ENCODE data around the gene RRP36. TPM values are rescaled to one million over a fixed set of nuclear protein-coding genes. Genes with fewer than 3 reads are reported as not detected.

RRP36 gene
- polyA plus RNA-seq, 1 of the 3 experiments (the other 2 are of a cell fraction): 60.5 TPM

- TF ChIP-seq FOXM1 (IDR thresholded peaks at IDR 0.05; ENCODE audit: low read depth) (no peak), NFIC (IDR thresholded peaks at IDR 0.05; ENCODE audit: borderline replicate concordance) (no peak), PBX3 (IDR thresholded peaks at IDR 0.05) (no peak), TCF12 (IDR thresholded peaks at IDR 0.05) (no peak), TEAD4 (IDR thresholded peaks at IDR 0.05; ENCODE audit: borderline replicate concordance, insufficient read depth) (no peak), ELF1 (IDR thresholded peaks at IDR 0.05) (peak; percentile 53), REST (IDR thresholded peaks at IDR 0.05; ENCODE audit: low read depth, low read length) (no peak), CHD2 (IDR thresholded peaks at IDR 0.05; ENCODE audit: low read length, partially characterized antibody) (no peak)
These were observed 55.3 kb downstream of the RRP36 start (continued) for GRCh38 chr6:43076464-43077332.

DNA sequence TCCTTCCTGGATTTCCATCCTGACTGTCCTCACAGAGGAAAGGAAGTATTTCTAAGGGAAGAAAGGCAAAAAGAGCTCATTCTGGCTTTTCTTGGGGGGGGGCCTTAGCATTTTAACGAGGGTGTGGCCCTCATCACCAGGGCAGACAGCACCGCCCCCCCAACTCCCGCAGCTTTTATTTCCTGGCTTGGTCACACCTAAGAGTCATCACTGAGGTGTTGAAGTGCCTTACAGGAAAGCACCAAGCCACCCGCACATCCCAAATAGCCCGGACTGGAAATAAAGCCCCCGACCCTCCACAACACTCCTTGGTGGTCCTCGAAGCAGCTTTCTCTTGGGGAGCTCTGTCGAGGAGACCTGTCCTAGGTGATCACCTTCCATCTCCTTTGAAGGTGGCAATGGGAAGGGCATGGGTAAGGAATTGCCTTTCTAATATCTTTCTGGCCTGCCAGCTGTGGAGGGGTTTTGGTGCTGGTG, 55.9 kb downstream of the RRP36 start:
- ChIA-PET POLR2A (interaction anchor here (0.9 to 2.6 kb wide), 8 partner anchors 10 to 66 kb away, joined by 4 to 21 read pairs (median 5); partner anchors contain the start of genes KLC4, MRPL2 and RRP36), CTCF (interaction anchor here (1.2 to 4.4 kb wide), 9 partner anchors 17 to 176 kb away, joined by 4 to 29 read pairs (median 8); partner anchors contain the start of genes KLC4 and MRPL2)
- peak overlapping the region; percentile 76; the same call in 1 of the 2 replicates for H2AFZ ChIP-seq (ENCODE audit: low read depth)
- H3K27ac ChIP-seq (ENCODE audit: low read depth in 2 of 2, low read length in 1 of 2): peak overlapping the region; percentile 71 to 86; a peak in 3 of 4 replicates
- H3K4me1 ChIP-seq (ENCODE audit: control insufficient read depth in 1 of 2, insufficient read depth in 2 of 2, low read depth in 1 of 2, low read length in 1 of 2): peaks cover 14 to 23% of the 10 kb centered on the region in 2 experiments; a peak in 2 of 4 replicates
- no peaks in the 10 kb centered on the region for H3K9me3 ChIP-seq
- H3F3A ChIP-seq (replicated peaks; ENCODE audit: insufficient read depth): no peaks in the 10 kb centered on the region
- H4K20me1 ChIP-seq (ENCODE audit: insufficient read depth): peaks cover 30% of the 10 kb centered on the region; the same call in 1 of the 2 replicates
- TF ChIP-seq, protein P1, sequence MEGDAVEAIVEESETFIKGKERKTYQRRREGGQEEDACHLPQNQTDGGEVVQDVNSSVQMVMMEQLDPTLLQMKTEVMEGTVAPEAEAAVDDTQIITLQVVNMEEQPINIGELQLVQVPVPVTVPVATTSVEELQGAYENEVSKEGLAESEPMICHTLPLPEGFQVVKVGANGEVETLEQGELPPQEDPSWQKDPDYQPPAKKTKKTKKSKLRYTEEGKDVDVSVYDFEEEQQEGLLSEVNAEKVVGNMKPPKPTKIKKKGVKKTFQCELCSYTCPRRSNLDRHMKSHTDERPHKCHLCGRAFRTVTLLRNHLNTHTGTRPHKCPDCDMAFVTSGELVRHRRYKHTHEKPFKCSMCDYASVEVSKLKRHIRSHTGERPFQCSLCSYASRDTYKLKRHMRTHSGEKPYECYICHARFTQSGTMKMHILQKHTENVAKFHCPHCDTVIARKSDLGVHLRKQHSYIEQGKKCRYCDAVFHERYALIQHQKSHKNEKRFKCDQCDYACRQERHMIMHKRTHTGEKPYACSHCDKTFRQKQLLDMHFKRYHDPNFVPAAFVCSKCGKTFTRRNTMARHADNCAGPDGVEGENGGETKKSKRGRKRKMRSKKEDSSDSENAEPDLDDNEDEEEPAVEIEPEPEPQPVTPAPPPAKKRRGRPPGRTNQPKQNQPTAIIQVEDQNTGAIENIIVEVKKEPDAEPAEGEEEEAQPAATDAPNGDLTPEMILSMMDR (IDR thresholded peaks at IDR 0.05): no peak
- TF ChIP-seq FOXM1 (IDR thresholded peaks at IDR 0.05; ENCODE audit: low read depth) (no peak), RAD21 (IDR thresholded peaks at IDR 0.05; ENCODE audit: low read length) (no peak), PBX3 (IDR thresholded peaks at IDR 0.05) (no peak), TEAD4 (IDR thresholded peaks at IDR 0.05; ENCODE audit: borderline replicate concordance, insufficient read depth) (no peak), POLR2AphosphoS5 (IDR thresholded peaks at IDR 0.05; ENCODE audit: low read depth, low read length) (no peak), RFX5 (IDR thresholded peaks at IDR 0.05; ENCODE audit: low read length) (no peak), MEF2A (IDR thresholded peaks at IDR 0.05; ENCODE audit: borderline replicate concordance, low read depth) (no peak), SIN3A (IDR thresholded peaks at IDR 0.05; ENCODE audit: borderline replicate concordance, low read depth, low read length) (no peak), USF2 (IDR thresholded peaks at IDR 0.05; ENCODE audit: borderline replicate concordance, low read depth, low read length) (no peak), GATA2 (CRISPR knock-in tag; IDR thresholded peaks at IDR 0.05) (no peak), NRF1 (IDR thresholded peaks at IDR 0.05; ENCODE audit: low read depth, low read length) (no peak), EP300 (IDR thresholded peaks at IDR 0.05; ENCODE audit: borderline replicate concordance in 1 of 2, low read depth in 1 of 2, low read length in 1 of 2) (no peak), RXRA (IDR thresholded peaks at IDR 0.05; ENCODE audit: borderline replicate concordance, low read depth) (no peak)
- TF ChIP-seq, protein P2, sequence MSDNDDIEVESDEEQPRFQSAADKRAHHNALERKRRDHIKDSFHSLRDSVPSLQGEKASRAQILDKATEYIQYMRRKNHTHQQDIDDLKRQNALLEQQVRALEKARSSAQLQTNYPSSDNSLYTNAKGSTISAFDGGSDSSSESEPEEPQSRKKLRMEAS (IDR thresholded peaks at IDR 0.05; ENCODE audit: low read depth): no peak
- H3K4me2 ChIP-seq: peak overlapping the region; percentile 93
- DNase-seq: no peak
- H3K9ac ChIP-seq: peak overlapping the region; percentile 96
- 25% methylated on average over 8 of the region's 8 CpGs for WGBS (ENCODE audit: low lambda C conversion rate)
- peaks cover 61% of the 10 kb centered on the region for H3K79me2 ChIP-seq (ENCODE audit: insufficient read depth)
- no peaks in the 10 kb centered on the region for H3K9me2 ChIP-seq
- peaks cover 0 to 9% of the 10 kb centered on the region in 2 experiments for H3K36me3 ChIP-seq (replicated peaks in 1 of 2; ENCODE audit: control insufficient read depth in 1 of 2, insufficient read depth in 2 of 2, low read length in 1 of 2)
- no peaks in the 10 kb centered on the region for H3K27me3 ChIP-seq (ENCODE audit: insufficient read depth)
- peak overlapping the region; percentile 81 to 90 for H3K4me3 ChIP-seq (ENCODE audit: low read depth in 2 of 2, low read length in 1 of 2)

Measured in SK-N-SH (cell line).